Neural cell (in vitro differentiated cells): ENCODE data around the gene ANKRD65.

ENCODE experiments used
- CTCF ChIP-seq: fragments of 450-650 bp; IDR thresholded peaks from 2 replicates; pipeline ENCODE4 v1.5.1; 2014; ENCODE audit warnings: antibody characterized with exemption, mild to moderate bottlenecking, moderate library complexity; ENCODE audit not compliant: poor library complexity, severe bottlenecking
- EP300 ChIP-seq: fragments of 450-650 bp; conservative IDR thresholded peaks from 2 replicates; pipeline ENCODE4 v1.6.1; 2014; ENCODE audit warnings: antibody characterized with exemption, mild to moderate bottlenecking, moderate library complexity; ENCODE audit not compliant: poor library complexity, severe bottlenecking
- EZH2 ChIP-seq: fragments of 200-600, 300-800 bp; shearing (Covaris generic), sonication (generic); IDR thresholded peaks from 2 replicates; pipeline ENCODE4 v1.6.1; 2014; ENCODE audit warnings: antibody characterized with exemption, low read length, borderline replicate concordance, mild to moderate bottlenecking; ENCODE audit not compliant: insufficient read depth, poor library complexity, severe bottlenecking
- POLR2AphosphoS5 ChIP-seq: IDR thresholded peaks from 2 replicates; pipeline ENCODE4 v1.6.1; 2012
- RAD21 ChIP-seq: fragments of 450-650 bp; conservative IDR thresholded peaks from 2 replicates; pipeline ENCODE4 v1.6.1; 2014; ENCODE audit warnings: antibody characterized with exemption, mild to moderate bottlenecking, moderate library complexity
- REST ChIP-seq: IDR thresholded peaks from 2 replicates; pipeline ENCODE4 v1.6.1; 2012; ENCODE audit warnings: borderline replicate concordance
- TAF1 ChIP-seq: IDR thresholded peaks from 2 replicates; pipeline ENCODE4 v1.6.1; 2012; ENCODE audit warnings: low read depth

DNA sequence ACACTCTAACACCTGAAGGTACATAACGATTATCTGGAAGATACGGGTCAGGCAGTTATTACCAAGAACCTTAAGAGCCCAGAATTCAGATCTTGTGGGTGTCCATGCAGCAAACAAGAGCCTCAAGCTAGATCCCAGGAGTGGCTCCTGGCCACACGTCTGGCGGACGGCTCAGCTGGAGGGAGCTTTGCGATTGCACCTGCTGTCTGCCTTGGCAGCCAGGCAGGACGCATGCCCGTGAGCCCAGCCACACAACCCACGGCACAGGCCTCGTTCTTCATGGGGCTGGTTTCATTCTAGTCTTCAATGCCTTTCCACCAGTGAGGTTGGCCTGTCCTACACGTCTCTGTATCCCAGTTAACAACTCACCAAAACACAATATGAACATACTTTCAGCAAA lies 27.6 kb downstream of the ANKRD65 start:
- no peak for TF ChIP-seq POLR2AphosphoS5
- no peak for TF ChIP-seq CTCF
- no peak for TF ChIP-seq EP300
- TF ChIP-seq REST = no peak
- no peak for TF ChIP-seq TAF1
- no peak for TF ChIP-seq EZH2
- no peak for TF ChIP-seq RAD21
